Measurements from ENCODE around the gene GRK5.

GRK5 gene

GRCh38 chr10:119478111-119478802 is 270.9 kb downstream of the GRK5 start:
- Histone ChIP-seq H3K23ac (ENCODE audit: low read length) (no peak overlapping the region), H4K5ac (ENCODE audit: low read length) (no peak overlapping the region), H3K27ac (ENCODE audit: low read depth, low read length) (no peak overlapping the region), H3K79me1 (ENCODE audit: low read length) (no peaks in the 10 kb centered on the region), H4K8ac (ENCODE audit: low read depth, low read length) (no peak overlapping the region), H3K36me3 (ENCODE audit: control insufficient read depth, insufficient read depth, low read length) (no peaks in the 10 kb centered on the region), H3K9ac (ENCODE audit: low read length) (no peak overlapping the region), H3K4ac (ENCODE audit: low read depth, low read length) (no peak overlapping the region), H3K4me2 (ENCODE audit: low read length) (no peak overlapping the region), H3K4me1 (ENCODE audit: control insufficient read depth, low read depth, low read length) (no peaks in the 10 kb centered on the region), H2BK15ac (replicated peaks; ENCODE audit: low read depth) (no peak overlapping the region), H3K4me3 (ENCODE audit: low read length) (no peak overlapping the region), H2BK120ac (ENCODE audit: low read depth, low read length) (no peak overlapping the region), H3K56ac (ENCODE audit: low read length) (no peak overlapping the region), H3K79me2 (ENCODE audit: control insufficient read depth, insufficient read depth, low read length) (no peaks in the 10 kb centered on the region), H3K18ac (ENCODE audit: low read length) (no peak overlapping the region), H3K27me3 (ENCODE audit: insufficient read depth, low read length, poor library complexity) (peaks cover 6% of the 10 kb centered on the region), H2AK5ac (ENCODE audit: low read length) (no peak overlapping the region), H2BK5ac (ENCODE audit: low read length) (no peak overlapping the region)
- DNase-seq, result no peak
- no CpG with 5 or more reads among the region's 8 CpGs for WGBS (ENCODE audit: extremely low coverage, insufficient coverage, low lambda C conversion rate)

DNA sequence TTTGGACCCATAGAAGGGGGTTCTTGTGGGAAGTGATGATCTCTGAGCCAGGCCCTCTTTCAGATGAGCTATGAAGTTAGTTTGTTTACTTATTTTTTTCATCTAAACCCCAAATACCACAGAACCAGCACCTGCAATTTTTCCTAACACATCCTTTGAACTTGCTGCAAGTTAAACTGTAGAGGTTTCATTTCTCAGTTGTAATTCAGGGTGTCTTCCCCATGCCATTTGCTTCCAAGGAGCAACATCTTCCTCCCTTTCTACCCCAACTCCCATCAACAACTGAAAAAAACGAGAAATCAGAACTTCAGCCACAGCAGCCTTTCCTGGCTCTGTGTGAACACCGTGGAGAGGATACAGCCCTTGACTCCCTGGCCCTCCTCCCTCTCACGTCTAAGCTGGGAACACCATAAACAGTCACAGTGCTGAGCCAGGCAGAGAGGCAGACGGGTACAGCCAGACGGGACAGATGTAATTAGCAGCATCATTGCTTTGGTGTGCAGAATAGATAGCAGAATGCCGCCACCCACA is 271.5 kb downstream of the GRK5 start:
- Histone ChIP-seq H3K56ac (ENCODE audit: low read length) (no peak overlapping the region), H2BK15ac (replicated peaks; ENCODE audit: low read depth) (no peak overlapping the region), H4K5ac (ENCODE audit: low read length) (no peak overlapping the region), H3K79me1 (ENCODE audit: low read length) (no peaks in the 10 kb centered on the region), H2AK5ac (ENCODE audit: low read length) (no peak overlapping the region), H3K79me2 (ENCODE audit: control insufficient read depth, insufficient read depth, low read length) (no peaks in the 10 kb centered on the region), H3K23ac (ENCODE audit: low read length) (no peak overlapping the region), H2BK120ac (ENCODE audit: low read depth, low read length) (no peak overlapping the region), H3K4me1 (ENCODE audit: control insufficient read depth, low read depth, low read length) (no peaks in the 10 kb centered on the region), H3K27ac (ENCODE audit: low read depth, low read length) (no peak overlapping the region), H2BK5ac (ENCODE audit: low read length) (no peak overlapping the region), H3K4me3 (ENCODE audit: low read length) (no peak overlapping the region), H3K9ac (ENCODE audit: low read length) (no peak overlapping the region), H4K8ac (ENCODE audit: low read depth, low read length) (no peak overlapping the region), H3K4me2 (ENCODE audit: low read length) (no peak overlapping the region), H3K27me3 (ENCODE audit: insufficient read depth, low read length, poor library complexity) (peaks cover 6% of the 10 kb centered on the region), H3K18ac (ENCODE audit: low read length) (no peak overlapping the region), H3K36me3 (ENCODE audit: control insufficient read depth, insufficient read depth, low read length) (no peaks in the 10 kb centered on the region), H3K4ac (ENCODE audit: low read depth, low read length) (no peak overlapping the region)
- no CpG with 5 or more reads among the region's 6 CpGs for WGBS (ENCODE audit: extremely low coverage, insufficient coverage, low lambda C conversion rate)
- DNase-seq, result peak; percentile 10

- Histone ChIP-seq H3K4me3 (ENCODE audit: low read length) (no peak overlapping the region), H3K79me1 (ENCODE audit: low read length) (no peaks in the 10 kb centered on the region), H3K4me2 (ENCODE audit: low read length) (no peak overlapping the region), H2BK5ac (ENCODE audit: low read length) (no peak overlapping the region), H3K79me2 (ENCODE audit: control insufficient read depth, insufficient read depth, low read length) (no peaks in the 10 kb centered on the region), H3K27me3 (ENCODE audit: insufficient read depth, low read length, poor library complexity) (peaks cover 6% of the 10 kb centered on the region), H2BK120ac (ENCODE audit: low read depth, low read length) (no peak overlapping the region), H3K23ac (ENCODE audit: low read length) (no peak overlapping the region), H3K4me1 (ENCODE audit: control insufficient read depth, low read depth, low read length) (no peaks in the 10 kb centered on the region), H3K56ac (ENCODE audit: low read length) (no peak overlapping the region), H3K9ac (ENCODE audit: low read length) (no peak overlapping the region), H3K4ac (ENCODE audit: low read depth, low read length) (no peak overlapping the region), H3K36me3 (ENCODE audit: control insufficient read depth, insufficient read depth, low read length) (no peaks in the 10 kb centered on the region), H2BK15ac (replicated peaks; ENCODE audit: low read depth) (no peak overlapping the region), H4K8ac (ENCODE audit: low read depth, low read length) (no peak overlapping the region), H3K27ac (ENCODE audit: low read depth, low read length) (no peak overlapping the region), H2AK5ac (ENCODE audit: low read length) (no peak overlapping the region), H3K18ac (ENCODE audit: low read length) (no peak overlapping the region), H4K5ac (ENCODE audit: low read length) (no peak overlapping the region)
- DNase-seq, result peak; percentile 88
- WGBS (ENCODE audit: extremely low coverage, insufficient coverage, low lambda C conversion rate), result no CpG with 5 or more reads among the region's 8 CpGs
Observed at GRCh38 chr10:119479532-119479931, 272.2 kb downstream of the GRK5 start.

- H3K4me1 ChIP-seq (ENCODE audit: control insufficient read depth, low read depth, low read length), result no peaks in the 10 kb centered on the region
- no peak overlapping the region for H2AK5ac ChIP-seq (ENCODE audit: low read length)
- H3K56ac ChIP-seq (ENCODE audit: low read length), result no peak overlapping the region
- no peak overlapping the region for H3K4me2 ChIP-seq (ENCODE audit: low read length)
- H3K23ac ChIP-seq (ENCODE audit: low read length), result no peak overlapping the region
- H2BK5ac ChIP-seq (ENCODE audit: low read length), result no peak overlapping the region
- no peak overlapping the region for H4K5ac ChIP-seq (ENCODE audit: low read length)
- no peak overlapping the region for H3K4me3 ChIP-seq (ENCODE audit: low read length)
- no peak overlapping the region for H4K8ac ChIP-seq (ENCODE audit: low read depth, low read length)
- no peak overlapping the region for H3K18ac ChIP-seq (ENCODE audit: low read length)
- H2BK15ac ChIP-seq (replicated peaks; ENCODE audit: low read depth), result no peak overlapping the region
- no peak overlapping the region for H2BK120ac ChIP-seq (ENCODE audit: low read depth, low read length)
- no peak for DNase-seq
- no peak overlapping the region for H3K27ac ChIP-seq (ENCODE audit: low read depth, low read length)
- H3K79me1 ChIP-seq (ENCODE audit: low read length), result no peaks in the 10 kb centered on the region
- H3K36me3 ChIP-seq (ENCODE audit: control insufficient read depth, insufficient read depth, low read length), result no peaks in the 10 kb centered on the region
- no peak overlapping the region for H3K4ac ChIP-seq (ENCODE audit: low read depth, low read length)
- no peak overlapping the region for H3K9ac ChIP-seq (ENCODE audit: low read length)
- no peaks in the 10 kb centered on the region for H3K79me2 ChIP-seq (ENCODE audit: control insufficient read depth, insufficient read depth, low read length)
- H3K27me3 ChIP-seq (ENCODE audit: insufficient read depth, low read length, poor library complexity), result peaks cover 6% of the 10 kb centered on the region
- WGBS (ENCODE audit: extremely low coverage, insufficient coverage, low lambda C conversion rate), result no CpG with 5 or more reads among the region's 4 CpGs
Observed at GRCh38 chr10:119480667-119481066, 273.3 kb downstream of the GRK5 start.

DNA sequence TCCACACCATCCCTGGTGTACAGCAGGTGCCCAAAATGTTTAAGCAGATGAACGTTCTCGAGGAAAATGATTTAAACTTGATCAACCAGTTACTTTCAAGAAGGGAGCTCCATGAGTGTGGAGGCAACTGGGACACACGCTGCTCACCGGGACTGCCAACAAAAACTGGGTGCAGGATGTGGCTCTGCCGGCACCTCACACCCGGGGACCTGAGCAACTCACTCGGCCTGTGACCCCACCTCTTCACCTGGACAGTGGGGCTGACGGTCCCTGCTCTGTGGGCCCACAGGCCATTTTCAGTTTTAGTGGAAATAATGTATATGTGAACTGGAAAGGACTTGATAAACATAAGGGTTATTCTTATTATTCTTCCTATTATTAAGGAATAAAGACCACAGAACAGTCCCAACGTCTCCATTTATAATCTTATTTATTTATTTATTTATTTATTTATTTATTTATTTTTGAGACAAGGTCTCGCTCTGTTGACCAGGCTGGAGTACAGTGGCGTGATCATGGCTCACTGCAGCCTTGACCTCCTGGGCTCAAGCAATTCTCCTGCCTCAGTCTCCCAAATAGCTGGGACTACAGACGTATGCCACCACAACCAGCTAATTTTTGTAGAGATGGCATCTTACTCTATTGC is 274.5 kb downstream of the GRK5 start:
- Histone ChIP-seq H3K4me3 (ENCODE audit: low read length) (no peak overlapping the region), H2BK120ac (ENCODE audit: low read depth, low read length) (no peak overlapping the region), H2AK5ac (ENCODE audit: low read length) (no peak overlapping the region), H4K5ac (ENCODE audit: low read length) (no peak overlapping the region), H4K8ac (ENCODE audit: low read depth, low read length) (no peak overlapping the region), H3K27ac (ENCODE audit: low read depth, low read length) (no peak overlapping the region), H3K27me3 (ENCODE audit: insufficient read depth, low read length, poor library complexity) (peaks cover 6% of the 10 kb centered on the region), H3K36me3 (ENCODE audit: control insufficient read depth, insufficient read depth, low read length) (no peaks in the 10 kb centered on the region), H2BK15ac (replicated peaks; ENCODE audit: low read depth) (no peak overlapping the region), H2BK5ac (ENCODE audit: low read length) (no peak overlapping the region), H3K18ac (ENCODE audit: low read length) (no peak overlapping the region), H3K9ac (ENCODE audit: low read length) (no peak overlapping the region), H3K56ac (ENCODE audit: low read length) (no peak overlapping the region), H3K4me2 (ENCODE audit: low read length) (no peak overlapping the region), H3K4ac (ENCODE audit: low read depth, low read length) (no peak overlapping the region), H3K4me1 (ENCODE audit: control insufficient read depth, low read depth, low read length) (no peaks in the 10 kb centered on the region), H3K23ac (ENCODE audit: low read length) (no peak overlapping the region), H3K79me1 (ENCODE audit: low read length) (no peaks in the 10 kb centered on the region), H3K79me2 (ENCODE audit: control insufficient read depth, insufficient read depth, low read length) (no peaks in the 10 kb centered on the region)
- WGBS (ENCODE audit: extremely low coverage, insufficient coverage, low lambda C conversion rate), result no CpG with 5 or more reads among the region's 12 CpGs
- DNase-seq, result no peak

Measured in mesendoderm (in vitro differentiated cells).